OCI-LY1 (cell line): Measurements from ENCODE around the gene ABCB8.

Experiments
- H2AFZ ChIP-seq: fragments of 200-600 bp; sonication (generic), shearing (Covaris generic); 2 replicates; pipeline ENCODE4 v1.6.0; 2014; ENCODE audit warnings: antibody characterized with exemption, mild to moderate bottlenecking, low read length
- H3F3A ChIP-seq: fragments of 200-600 bp; sonication (generic), shearing (Covaris generic); 2 replicates; pipeline ENCODE4 v1.6.0; 2014; ENCODE audit warnings: mild to moderate bottlenecking, antibody characterized with exemption, low read length, moderate library complexity; ENCODE audit not compliant: insufficient read depth
- H3K27ac ChIP-seq: fragments of 200-600 bp; sonication (generic); 2 replicates; pipeline ENCODE4 v1.5.1; 2014; ENCODE audit warnings: low read length, mixed run types, mild to moderate bottlenecking, low read depth; ENCODE audit not compliant: poor library complexity, severe bottlenecking
- H3K27me3 ChIP-seq: fragments of 200-600 bp; sonication (generic); 2 replicates; pipeline ENCODE4 v1.6.0; 2014; ENCODE audit warnings: antibody characterized with exemption, mild to moderate bottlenecking, low read length, moderate library complexity; ENCODE audit not compliant: insufficient read depth
- H3K36me3 ChIP-seq: fragments of 200-600 bp; sonication (generic); 2 replicates; pipeline ENCODE4 v1.6.1; 2014; ENCODE audit warnings: mild to moderate bottlenecking, antibody characterized with exemption, low read length, moderate library complexity, mixed read lengths; ENCODE audit not compliant: insufficient read depth
- H3K4me1 ChIP-seq: fragments of 200-600 bp; sonication (generic); 2 replicates; pipeline ENCODE4 v1.5.1; 2014; ENCODE audit warnings: mild to moderate bottlenecking, low read length, moderate library complexity; ENCODE audit not compliant: insufficient read depth, severe bottlenecking
- H3K4me2 ChIP-seq: fragments of 200-600 bp; sonication (generic), shearing (Covaris generic); 2 replicates; pipeline ENCODE4 v1.6.1; 2014; ENCODE audit warnings: low read length
- H3K4me3 ChIP-seq: fragments of 200-600 bp; sonication (generic); 2 replicates; pipeline ENCODE4 v1.5.1; 2014; ENCODE audit warnings: low read length, low read depth, mild to moderate bottlenecking, mixed read lengths; ENCODE audit not compliant: poor library complexity, severe bottlenecking
- H3K79me2 ChIP-seq: fragments of 200-600 bp; shearing (Covaris generic); 2 replicates; pipeline ENCODE4 v1.6.1; 2016; ENCODE audit warnings: mixed run types, low read length, mixed read lengths; ENCODE audit not compliant: insufficient read depth
- H3K9ac ChIP-seq: fragments of 200-600 bp; sonication (generic), shearing (Covaris generic); 2 replicates; pipeline ENCODE4 v1.6.1; 2014; ENCODE audit warnings: mild to moderate bottlenecking, low read length, mixed read lengths
- H3K9me2 ChIP-seq: fragments of 200-600 bp; sonication (generic), shearing (Covaris generic); 2 replicates; pipeline ENCODE4 v1.6.1; 2014; ENCODE audit warnings: low read depth, mild to moderate bottlenecking, low read length, mixed read lengths
- H3K9me3 ChIP-seq: fragments of 200-600 bp; shearing (Covaris generic); 2 replicates; pipeline ENCODE4 v1.6.1; 2014; ENCODE audit warnings: low read length, mixed read lengths
- H4K20me1 ChIP-seq: fragments of 200-600 bp; sonication (generic), shearing (Covaris generic); 2 replicates; pipeline ENCODE4 v1.6.0; 2016; ENCODE audit warnings: mild to moderate bottlenecking, low read length; ENCODE audit not compliant: insufficient read depth
- CTCF ChIP-seq: fragments of 200-600 bp; sonication (generic), shearing (Covaris generic); IDR thresholded peaks from 2 replicates; pipeline ENCODE4 v1.5.1; 2017; ENCODE audit warnings: mild to moderate bottlenecking, antibody characterized with exemption, low read length, moderate library complexity, mixed read lengths
- EZH2 ChIP-seq: fragments of 200-600 bp; sonication (generic), shearing (Covaris generic); IDR thresholded peaks from 2 replicates; pipeline ENCODE4 v1.8.0; 2017; ENCODE audit warnings: borderline replicate concordance, mixed run types, mild to moderate bottlenecking, antibody characterized with exemption, low read length, moderate library complexity, mixed read lengths

ABCB8 gene

DNA sequence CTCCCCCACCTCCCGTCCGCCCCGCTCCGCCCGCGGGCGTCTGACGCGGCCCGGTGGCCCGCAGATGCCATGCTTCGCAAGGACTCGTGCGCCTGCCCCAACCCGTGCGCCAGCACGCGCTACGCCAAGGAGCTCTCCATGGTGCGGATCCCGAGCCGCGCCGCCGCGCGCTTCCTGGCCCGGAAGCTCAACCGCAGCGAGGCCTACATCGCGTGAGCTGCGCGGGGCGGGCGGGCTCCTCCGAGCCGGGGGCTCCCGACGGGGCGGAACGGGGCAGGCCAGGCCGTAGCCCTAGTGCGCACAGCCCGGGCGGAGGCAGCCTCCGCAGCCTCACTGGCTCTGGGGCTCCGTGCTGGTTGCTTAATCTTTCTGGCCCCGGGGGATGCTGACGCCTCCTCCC is 22.9 kb downstream of the ABCB8 start:
- H3K9me2 ChIP-seq, result no peaks in the 10 kb centered on the region
- peak overlapping the region; percentile 26; the same call in 1 of the 2 replicates for H3K4me2 ChIP-seq
- TF ChIP-seq CTCF (no peak), EZH2 (no peak)
- no peak overlapping the region for H3K4me3 ChIP-seq
- H4K20me1 ChIP-seq, result no peaks in the 10 kb centered on the region
- no peak overlapping the region for H3K27ac ChIP-seq
- peaks cover 1% of the 10 kb centered on the region; the same call in 1 of the 2 replicates for H3K36me3 ChIP-seq
- no peak overlapping the region for H2AFZ ChIP-seq
- peaks cover 9% of the 10 kb centered on the region; the same call in 1 of the 2 replicates for H3K27me3 ChIP-seq
- no peak overlapping the region for H3K9ac ChIP-seq
- no peaks in the 10 kb centered on the region for H3K9me3 ChIP-seq
- H3F3A ChIP-seq, result no peaks in the 10 kb centered on the region
- H3K4me1 ChIP-seq, result no peaks in the 10 kb centered on the region
- no peaks in the 10 kb centered on the region for H3K79me2 ChIP-seq

- Histone ChIP-seq H3K9me3 (no peaks in the 10 kb centered on the region), H3K4me3 (no peak overlapping the region), H3F3A (no peaks in the 10 kb centered on the region), H3K9ac (no peak overlapping the region), H2AFZ (no peak overlapping the region), H3K27me3 (peaks cover 9% of the 10 kb centered on the region; the same call in 1 of the 2 replicates), H3K4me1 (peaks cover 10% of the 10 kb centered on the region), H3K36me3 (no peaks in the 10 kb centered on the region), H3K4me2 (no peak overlapping the region), H3K9me2 (no peaks in the 10 kb centered on the region), H4K20me1 (no peaks in the 10 kb centered on the region), H3K79me2 (no peaks in the 10 kb centered on the region), H3K27ac (no peak overlapping the region)
- TF ChIP-seq CTCF (no peak), EZH2 (no peak)
Measured at GRCh38 chr7:151053096-151053495, 24.8 kb downstream of the ABCB8 start.

DNA sequence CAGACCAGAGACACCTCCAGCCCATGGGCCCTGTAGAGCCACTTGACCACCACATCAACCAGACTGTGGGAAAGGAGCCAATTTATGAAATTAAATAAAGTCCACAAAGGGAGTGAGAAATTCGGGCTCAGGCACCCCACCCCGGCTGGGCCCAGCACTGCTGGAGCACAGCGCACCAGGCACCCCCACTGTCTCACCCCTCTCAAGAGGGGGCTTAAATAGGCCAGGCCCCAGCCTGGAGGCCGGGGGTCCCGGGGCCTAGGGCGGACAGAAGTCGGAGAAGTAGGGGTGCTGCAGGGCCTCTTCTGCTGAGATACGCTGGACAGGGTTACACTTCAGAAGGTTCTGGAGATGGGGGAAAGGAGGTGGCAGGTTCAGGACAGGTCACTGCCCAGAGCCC is 25.5 kb downstream of the ABCB8 start:
- TF ChIP-seq EZH2, result no peak
- TF ChIP-seq CTCF, result no peak
- no peaks in the 10 kb centered on the region for H3K36me3 ChIP-seq
- peaks cover 16% of the 10 kb centered on the region for H3K4me1 ChIP-seq
- peaks cover 9% of the 10 kb centered on the region; the same call in 1 of the 2 replicates for H3K27me3 ChIP-seq
- H3K27ac ChIP-seq, result no peak overlapping the region
- no peaks in the 10 kb centered on the region for H3K9me3 ChIP-seq
- H2AFZ ChIP-seq, result no peak overlapping the region
- no peak overlapping the region for H3K9ac ChIP-seq
- no peak overlapping the region for H3K4me3 ChIP-seq
- no peaks in the 10 kb centered on the region for H3K79me2 ChIP-seq
- H3F3A ChIP-seq, result 0 out of 2 replicates have a peak, but pooled peaks cover 3% of the 10 kb centered on the region
- H4K20me1 ChIP-seq, result no peaks in the 10 kb centered on the region
- H3K4me2 ChIP-seq, result no peak overlapping the region
- H3K9me2 ChIP-seq, result no peaks in the 10 kb centered on the region
